HG02610 (cell line): ENCODE results near the gene HNRNPU.

Experiments
- ATAC-seq: cut with Tn5 transposase; IDR thresholded peaks from one replicate; pipeline ENCODE4 v1.9.1; 2021; ENCODE audit warnings: mild to moderate bottlenecking, moderate library complexity; ENCODE audit not compliant: unreplicated experiment

The HNRNPU gene

DNA sequence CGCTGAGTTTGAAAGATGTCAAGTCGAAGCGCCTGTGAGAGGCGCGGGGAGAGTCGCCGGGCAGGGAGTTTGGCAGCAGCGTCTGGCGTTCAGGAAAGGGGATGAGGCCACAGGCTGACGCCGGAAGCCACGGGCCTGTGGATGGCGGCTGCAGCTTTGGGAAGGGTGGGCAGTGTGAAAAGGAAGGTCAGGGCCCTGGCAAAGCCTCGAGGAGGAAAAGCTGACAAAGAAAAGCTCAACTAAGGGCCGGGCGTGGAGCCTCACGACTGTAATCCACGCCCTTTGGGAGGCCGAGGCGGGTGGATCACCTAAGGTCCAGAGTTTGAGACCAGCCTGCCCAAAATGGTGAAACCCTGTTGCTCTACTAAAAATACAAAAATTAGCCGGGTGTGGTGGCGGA lies 54.1 kb downstream of the HNRNPU start:
- ATAC-seq: no peak

DNA sequence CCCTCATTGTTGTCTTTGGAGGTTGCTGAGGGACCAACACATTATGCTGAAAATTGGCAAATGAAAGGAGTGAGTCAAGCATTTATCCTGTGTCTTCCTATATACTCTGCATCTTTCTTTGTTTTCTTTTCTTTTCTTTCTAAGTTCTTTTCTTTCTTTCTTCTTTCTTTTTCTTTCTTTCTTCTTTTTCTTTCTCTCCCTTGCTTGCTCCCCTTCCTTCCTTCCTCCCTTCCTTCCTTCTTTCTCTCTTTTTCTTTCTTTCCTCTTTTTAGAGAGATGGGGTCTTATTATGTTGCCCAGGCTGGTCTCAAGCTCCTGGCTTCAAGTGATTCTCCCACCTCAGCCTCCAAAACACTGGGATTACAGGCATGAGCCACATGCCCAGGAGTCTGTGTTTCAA lies 57.2 kb downstream of the HNRNPU start:
- no peak for ATAC-seq

DNA sequence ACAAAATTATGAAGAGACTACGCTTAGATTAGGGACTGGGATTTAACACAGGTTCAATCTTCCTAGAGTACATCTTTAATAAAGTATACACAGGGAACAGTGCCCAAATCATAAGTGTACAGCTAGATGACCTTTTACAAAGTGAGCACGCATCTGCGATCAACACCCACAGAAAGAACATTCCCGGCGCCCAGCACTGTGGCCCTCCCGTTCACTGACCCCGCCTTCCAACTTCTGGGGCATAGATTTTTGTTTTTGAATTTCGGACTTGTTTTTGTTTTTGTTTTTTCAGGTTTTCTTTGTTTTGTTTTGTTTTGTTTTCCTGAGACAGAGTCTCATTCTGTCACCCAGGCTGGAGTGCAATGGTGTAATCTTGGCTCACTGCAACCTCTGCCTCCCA lies 59.5 kb downstream of the HNRNPU start:
- no peak for ATAC-seq

DNA sequence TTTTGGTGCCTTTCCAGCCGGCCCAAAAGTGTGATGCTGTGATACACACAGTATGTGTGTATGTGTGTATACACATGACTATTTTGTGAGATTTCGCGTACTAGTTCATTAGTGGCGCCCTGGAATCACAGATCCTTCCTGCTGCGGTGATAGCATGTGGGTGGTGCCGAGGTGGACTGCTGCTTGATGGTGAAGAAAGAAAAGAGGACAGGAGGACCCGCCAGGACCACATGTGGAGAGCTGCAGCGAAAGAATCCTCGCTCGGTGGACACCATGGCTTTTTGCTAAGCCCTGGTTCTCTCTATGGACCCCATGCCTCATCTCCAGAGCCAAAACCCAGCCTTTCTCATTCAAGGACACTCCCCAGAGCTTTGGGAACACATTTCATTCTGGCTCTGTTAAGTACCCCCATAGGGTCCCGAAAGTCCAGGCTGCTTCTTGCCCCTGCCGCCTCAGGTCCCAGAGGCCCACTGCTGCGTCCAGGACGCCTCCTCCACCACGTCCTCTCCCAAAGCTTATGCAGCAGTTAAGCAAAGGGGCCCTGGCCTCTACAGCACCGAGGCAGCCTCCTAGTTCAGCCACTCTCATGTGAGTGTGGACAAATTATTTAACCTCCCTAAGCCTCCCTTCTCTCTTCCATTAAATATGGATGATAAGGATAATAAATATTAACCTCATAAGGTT lies 61.6 kb downstream of the HNRNPU start:
- no peak for ATAC-seq

DNA sequence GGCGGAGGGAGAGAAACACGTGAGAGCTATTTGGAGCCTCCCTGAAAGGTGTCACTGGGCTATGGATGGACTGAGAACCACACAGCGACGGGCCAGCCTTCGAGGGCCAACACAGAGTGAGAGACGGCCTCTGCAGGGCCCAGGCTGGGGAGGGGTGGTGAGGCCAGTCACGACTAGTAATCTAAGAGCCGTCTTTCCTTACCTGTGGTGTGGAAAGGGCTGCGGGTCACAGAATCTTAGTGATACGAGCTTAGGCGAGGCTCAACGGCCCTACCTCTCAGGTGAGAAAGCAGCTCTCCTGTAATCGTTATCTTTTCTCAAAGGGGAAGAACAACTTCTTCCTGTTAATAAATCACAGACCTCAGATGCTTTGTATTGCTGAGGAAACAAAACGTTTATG lies 62.3 kb downstream of the HNRNPU start:
- ATAC-seq: no peak

DNA sequence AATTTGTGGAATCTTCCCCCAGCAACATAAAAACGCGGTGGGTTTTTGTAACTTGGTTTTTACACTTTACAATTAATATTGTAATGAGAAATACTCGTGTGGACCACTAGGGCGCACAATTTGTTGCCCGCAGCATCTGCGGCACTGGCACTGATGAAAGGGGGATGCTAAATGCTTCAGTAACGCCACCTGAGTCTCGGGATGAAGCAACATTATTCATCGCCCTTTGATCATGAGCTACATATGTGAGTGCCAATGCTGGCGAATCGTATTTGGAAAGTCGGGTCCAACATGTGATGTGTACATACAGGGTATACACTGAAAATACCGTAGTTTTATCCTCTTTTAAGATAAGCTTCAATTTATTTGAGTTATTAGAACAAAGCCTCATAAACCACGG lies 63.1 kb downstream of the HNRNPU start:
- ATAC-seq: peak; percentile 79

DNA sequence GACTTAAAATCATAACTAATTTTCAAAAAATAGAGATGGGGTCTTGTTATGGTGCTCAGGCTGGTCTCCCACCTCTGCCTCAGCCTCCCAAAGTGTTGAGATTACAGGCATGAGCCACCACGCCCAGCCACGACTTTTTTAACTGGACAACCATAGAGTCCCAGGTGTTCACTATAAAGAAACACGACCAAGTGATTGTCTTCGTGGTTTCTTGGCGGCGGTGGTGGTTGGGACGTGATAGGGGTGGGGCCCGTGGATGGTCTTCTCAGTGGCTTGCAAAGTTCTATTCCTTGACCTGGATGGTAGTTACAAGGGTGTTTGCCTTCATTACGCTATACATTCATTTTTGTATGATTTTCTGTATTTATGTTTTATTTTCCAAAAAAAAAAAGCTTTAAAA lies 63.5 kb downstream of the HNRNPU start:
- no peak for ATAC-seq
